OCI-LY7 (cell line): Measurements from ENCODE around the gene TMEM89. TPM values are rescaled to one million over a fixed set of nuclear protein-coding genes. Genes with fewer than 3 reads are reported as not detected.

Source experiments
- BruUV-seq: library from RNA; stranded (reverse); fragments of 400-500 nt; replicated peaks from 2 replicates; lab custom pipeline; 2021; lab: Mats Ljungman, UMichigan
- CTCF ChIA-PET: fragments of 300-600 bp; sonication (Branson Sonifier 250); formaldehyde crosslinking; loops from one replicate; lab custom pipeline; 2022; ENCODE audit warnings: antibody characterized with exemption; ENCODE audit not compliant: unreplicated experiment; lab: Charles Lee
- POLR2A ChIA-PET: fragments of 300-600 bp; sonication (Branson Sonifier 250); formaldehyde crosslinking; loops from one replicate; lab custom pipeline; 2022; ENCODE audit warnings: antibody characterized with exemption; lab: Charles Lee
- DNase-seq: peaks from one replicate; pipeline ENCODE4 v3.0.0-alpha.2; 2015; ENCODE audit warnings: low spot score
- H2AFZ ChIP-seq: fragments of 200-600 bp; sonication (generic), shearing (Covaris generic); 2 replicates; pipeline ENCODE4 v1.6.1; 2014; ENCODE audit warnings: mild to moderate bottlenecking, antibody characterized with exemption, low read length, moderate library complexity
- H3K27ac ChIP-seq: fragments of 200-600 bp; sonication (generic); 2 replicates; pipeline ENCODE4 v1.5.1; 2014; ENCODE audit warnings: mixed run types, low read depth, mild to moderate bottlenecking, moderate library complexity, low read length, inconsistent platforms; ENCODE audit not compliant: poor library complexity, severe bottlenecking
- H3K36me3 ChIP-seq: fragments of 200-600 bp; sonication (generic); 2 replicates; pipeline ENCODE4 v1.6.1; 2014; ENCODE audit warnings: mild to moderate bottlenecking, antibody characterized with exemption, low read length, moderate library complexity, mixed read lengths; ENCODE audit not compliant: insufficient read depth
- H3K4me1 ChIP-seq: fragments of 200-600 bp; sonication (generic); 2 replicates; pipeline ENCODE4 v1.5.1; 2014; ENCODE audit warnings: mild to moderate bottlenecking, low read length; ENCODE audit not compliant: insufficient read depth, poor library complexity, severe bottlenecking
- H3K4me2 ChIP-seq: fragments of 200-600 bp; sonication (generic); 2 replicates; pipeline ENCODE4 v1.6.1; 2014; ENCODE audit warnings: mild to moderate bottlenecking, low read length
- H3K4me3 ChIP-seq: fragments of 200-600 bp; sonication (generic); 2 replicates; pipeline ENCODE4 v1.5.1; 2014; ENCODE audit warnings: mild to moderate bottlenecking, low read depth, low read length; ENCODE audit not compliant: poor library complexity, severe bottlenecking
- H3K79me2 ChIP-seq: fragments of 200-600 bp; sonication (generic); 2 replicates; pipeline ENCODE4 v1.6.1; 2016; ENCODE audit warnings: low read depth, mild to moderate bottlenecking, low read length, moderate library complexity, mixed read lengths; ENCODE audit not compliant: insufficient read depth
- H3K9me2 ChIP-seq: fragments of 200-600 bp; sonication (generic); 2 replicates; pipeline ENCODE4 v1.6.1; 2016; ENCODE audit warnings: mild to moderate bottlenecking, low read length, mixed read lengths; ENCODE audit not compliant: insufficient read depth
- H3K9me3 ChIP-seq: fragments of 200-600 bp; sonication (generic); 2 replicates; pipeline ENCODE4 v1.6.1; 2014; ENCODE audit warnings: mild to moderate bottlenecking, mixed run types, low read length, mixed read lengths
- H4K20me1 ChIP-seq: fragments of 200-600 bp; sonication (generic); 2 replicates; pipeline ENCODE4 v1.6.1; 2014; ENCODE audit warnings: mild to moderate bottlenecking, antibody characterized with exemption, low read length, moderate library complexity, mixed read lengths; ENCODE audit not compliant: insufficient read depth
- CTCF ChIP-seq: fragments of 200-600 bp; sonication (generic); conservative IDR thresholded peaks from 2 replicates; pipeline ENCODE4 v1.5.1; 2014; ENCODE audit warnings: mild to moderate bottlenecking, antibody characterized with exemption, low read length, moderate library complexity, mixed read lengths
- EZH2phosphoT487 ChIP-seq: fragments of 200-600 bp; sonication (generic); IDR thresholded peaks from 2 replicates; pipeline ENCODE4 v1.6.1; 2018; ENCODE audit warnings: low read depth, borderline replicate concordance, mild to moderate bottlenecking, mixed run types, antibody characterized with exemption, low read length, moderate library complexity, mixed read lengths
- intact Hi-C: fragments of 100-400 bp; cut with micrococcal nuclease; formaldehyde crosslinking; loops from one replicate; pipeline ENCODE4 v1.10.0; 2022; ENCODE audit not compliant: unreplicated experiment
- total RNA-seq, 2 experiments: library from RNA; depleted of rRNA in 1 of 2; stranded (reverse); fragments of >200 nt in 1 of 2; shearing (Covaris generic) in 1 of 2; gene quantifications; 2 replicates each; pipeline ENCODE4 v1.2.3, GENCODE V29; 2014 to 2022

Gene TMEM89
- total RNA-seq, 2 experiments from 2014 or later = 1.6 TPM; not detected in 1

- POLR2A ChIA-PET = interaction anchor here (0.9 kb wide), 1 partner anchor 10 kb away, joined by 3 read pairs; no protein-coding TSS in a partner anchor
- intact Hi-C loops = no loop called here
- no peak overlapping the region for H3K4me3 ChIP-seq
- no peak overlapping the region for H3K27ac ChIP-seq
- H4K20me1 ChIP-seq = no peaks in the 10 kb centered on the region
- H3K36me3 ChIP-seq = peaks cover 11% of the 10 kb centered on the region; the same call in 1 of the 2 replicates
- no TSS peak for BruUV-seq
- H2AFZ ChIP-seq = no peak overlapping the region
- no peak for DNase-seq
- H3K9me3 ChIP-seq = no peaks in the 10 kb centered on the region
- H3K4me1 ChIP-seq = peaks cover 9% of the 10 kb centered on the region
- H3K9me2 ChIP-seq = no peaks in the 10 kb centered on the region
- H3K79me2 ChIP-seq = no peaks in the 10 kb centered on the region
- TF ChIP-seq CTCF (no peak), EZH2phosphoT487 (no peak)
- H3K4me2 ChIP-seq = no peak overlapping the region
- CTCF ChIA-PET = no interaction called here
These were observed 4.0 kb upstream of the TMEM89 start for GRCh38 chr3:48625600-48625999.

- H3K4me1 ChIP-seq = peaks cover 9% of the 10 kb centered on the region
- H3K4me3 ChIP-seq = no peak overlapping the region
- no peak for DNase-seq
- H3K9me3 ChIP-seq = no peaks in the 10 kb centered on the region
- H3K36me3 ChIP-seq = peaks cover 11% of the 10 kb centered on the region; the same call in 1 of the 2 replicates
- no peak overlapping the region for H3K4me2 ChIP-seq
- no peaks in the 10 kb centered on the region for H3K79me2 ChIP-seq
- TF ChIP-seq CTCF (no peak), EZH2phosphoT487 (no peak)
- no TSS peak for BruUV-seq
- no peaks in the 10 kb centered on the region for H4K20me1 ChIP-seq
- H2AFZ ChIP-seq = no peak overlapping the region
- H3K9me2 ChIP-seq = no peaks in the 10 kb centered on the region
- intact Hi-C loops = no loop called here
- POLR2A ChIA-PET = interaction anchor here (0.9 kb wide), 1 partner anchor 11 kb away, joined by 3 read pairs; no protein-coding TSS in a partner anchor
- H3K27ac ChIP-seq = no peak overlapping the region
- CTCF ChIA-PET = no interaction called here
These were observed 3.2 kb upstream of the TMEM89 start for GRCh38 chr3:48624767-48625166.

GRCh38 chr3:48623851-48624547, 2.4 kb upstream of the TMEM89 start:
- intact Hi-C loops = no loop called here
- H3K4me2 ChIP-seq = no peak overlapping the region
- no peak for TF ChIP-seq CTCF
- TF ChIP-seq EZH2phosphoT487 = no peak
- no peak overlapping the region for H3K4me3 ChIP-seq
- no peaks in the 10 kb centered on the region for H3K79me2 ChIP-seq
- H3K27ac ChIP-seq = no peak overlapping the region
- peaks cover 9% of the 10 kb centered on the region for H3K4me1 ChIP-seq
- peaks cover under 1% of the 10 kb centered on the region; the same call in 1 of the 2 replicates for H3K9me3 ChIP-seq
- H2AFZ ChIP-seq = 0 out of 2 replicates have a peak overlapping the region, but pooled peaks have one; percentile 10
- peaks cover 11% of the 10 kb centered on the region; the same call in 1 of the 2 replicates for H3K36me3 ChIP-seq
- H3K9me2 ChIP-seq = no peaks in the 10 kb centered on the region
- peak; percentile 37 for DNase-seq
- ChIA-PET POLR2A (interaction anchor here (0.5 to 0.9 kb wide), 6 partner anchors 8 to 561 kb away, joined by 3 to 6 read pairs (median 4); no protein-coding TSS in a partner anchor), CTCF (no interaction called here)
- H4K20me1 ChIP-seq = no peaks in the 10 kb centered on the region
- no TSS peak for BruUV-seq
